NCI-H1092 (cell line): ENCODE data around the gene VPS13C.
"Not testable (repeated sequence)": the region's sequence is repeated elsewhere in the genome, so short reads cannot be mapped to it uniquely, and the experiment has no call there.

Experiments
- DNase-seq: peaks from one replicate; lab custom pipeline; 2025; lab: John Stamatoyannopoulos, UW

The VPS13C gene

DNA sequence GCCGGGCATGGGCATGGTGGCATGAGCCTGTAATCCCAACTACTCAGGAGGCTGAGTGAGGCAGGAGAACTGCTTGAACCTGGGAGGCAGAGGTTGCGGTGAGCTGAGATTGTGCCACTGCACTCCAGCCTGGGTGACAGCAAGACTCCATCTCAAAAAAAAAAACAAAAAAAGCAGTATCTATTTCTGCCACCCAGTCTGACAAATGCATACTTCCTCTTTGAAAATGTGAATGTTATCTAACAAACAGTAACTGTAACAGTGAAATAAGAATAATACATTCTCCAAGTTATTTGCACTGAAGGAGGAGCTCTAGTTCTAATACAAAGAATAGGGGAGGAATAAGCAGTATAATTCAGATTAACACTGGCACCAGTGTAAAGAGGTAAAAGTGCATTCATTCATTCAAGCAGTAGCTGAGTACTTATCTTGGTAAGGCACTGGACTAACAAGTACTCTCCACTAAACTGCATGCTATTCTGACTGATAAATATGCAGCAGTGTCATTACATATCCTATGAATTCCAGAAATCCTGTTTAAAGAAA is 12.9 kb downstream of the VPS13C start:
- no peak for DNase-seq

DNA sequence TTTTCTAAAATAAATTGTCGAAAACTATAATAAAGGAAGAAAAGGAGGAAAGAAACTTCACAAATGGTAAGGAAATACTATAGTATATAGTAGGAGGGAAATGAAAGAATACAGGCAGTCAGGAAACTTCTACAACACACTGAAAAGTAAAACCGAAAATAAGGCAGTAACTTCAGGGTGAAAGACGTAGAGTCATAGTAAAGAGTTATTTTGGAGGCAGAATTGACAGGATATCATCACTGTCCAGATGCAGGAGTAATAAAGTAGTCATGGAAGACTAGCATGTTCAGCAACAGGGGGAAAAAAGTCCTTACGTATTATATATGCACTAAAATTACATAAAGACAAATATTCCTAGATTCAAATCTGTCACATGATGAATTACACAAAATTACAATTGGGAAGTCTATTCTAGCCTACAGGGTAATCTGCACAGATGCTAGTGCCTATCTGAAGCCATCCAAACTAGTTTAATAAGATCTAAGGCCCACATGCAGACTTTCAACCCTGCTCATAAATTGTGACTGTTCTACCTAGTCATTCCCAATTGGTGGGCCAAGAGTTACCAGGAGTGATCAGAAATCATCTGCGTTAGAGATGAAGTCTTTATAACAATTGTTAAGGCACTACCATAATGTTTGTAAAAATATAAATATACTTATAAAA is 14.0 kb downstream of the VPS13C start:
- no peak for DNase-seq

DNA sequence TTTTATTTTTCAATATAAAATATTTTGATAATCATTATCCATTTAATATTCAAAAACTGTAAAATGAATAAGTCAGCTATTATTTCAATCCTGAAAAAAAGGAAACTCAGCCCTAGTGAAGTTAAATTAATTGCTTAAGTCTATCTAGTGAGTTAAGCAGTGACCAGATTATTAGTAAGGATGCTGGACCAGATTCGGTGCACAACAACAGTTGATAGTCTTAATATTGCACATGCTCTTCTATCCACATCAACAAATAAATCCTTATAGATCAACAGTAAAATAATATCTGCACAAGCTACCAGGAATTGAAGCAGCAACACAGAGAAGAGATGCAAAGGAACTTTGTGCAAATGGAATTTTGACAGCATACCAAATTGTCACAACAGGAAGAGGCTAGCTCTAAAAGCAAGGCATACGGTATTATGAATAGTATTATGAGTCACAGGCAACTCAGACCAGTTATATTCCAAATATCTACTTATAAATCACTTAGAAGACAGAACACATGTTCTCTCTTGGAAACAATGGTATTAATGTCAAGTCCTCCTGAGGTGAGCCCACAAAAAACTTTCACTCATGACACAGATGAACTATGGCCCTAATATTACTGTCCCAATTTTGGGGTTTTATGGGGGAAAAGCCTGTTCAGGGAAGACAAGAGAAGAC is 24.9 kb downstream of the VPS13C start:
- DNase-seq = no peak

DNA sequence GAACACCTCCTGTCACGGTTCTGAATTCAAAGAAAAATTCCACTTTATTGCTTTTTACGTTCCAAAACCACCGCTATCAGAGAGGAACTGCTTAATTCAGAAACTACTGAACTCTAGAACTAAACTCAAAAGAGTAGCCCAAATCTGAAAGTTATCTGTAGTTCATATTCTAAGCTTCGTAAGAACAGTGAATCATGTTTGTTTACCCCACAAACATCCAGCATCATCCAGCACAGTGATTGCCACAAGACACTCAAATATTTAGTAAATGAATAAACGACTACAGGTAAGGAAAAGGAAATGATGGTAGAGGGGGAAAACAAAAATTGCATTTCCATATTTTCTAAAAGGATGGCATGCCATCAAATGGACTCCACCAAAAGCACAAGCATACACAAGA is 32.3 kb downstream of the VPS13C start:
- DNase-seq = no peak

DNA sequence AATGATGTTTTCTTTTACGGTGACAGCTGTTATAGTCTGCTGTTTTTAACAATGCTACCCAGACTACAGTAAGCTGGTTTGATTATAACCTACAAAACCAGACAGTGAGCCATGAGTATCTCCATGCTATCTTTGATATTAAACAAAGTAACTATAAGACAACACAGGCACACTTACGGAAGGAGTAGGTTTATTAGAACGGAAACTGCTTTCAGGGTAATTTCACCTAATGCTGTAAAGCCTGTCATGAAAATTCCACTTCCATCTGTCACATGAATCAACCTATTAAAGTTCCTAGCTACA is 33.0 kb downstream of the VPS13C start:
- no peak for DNase-seq

DNA sequence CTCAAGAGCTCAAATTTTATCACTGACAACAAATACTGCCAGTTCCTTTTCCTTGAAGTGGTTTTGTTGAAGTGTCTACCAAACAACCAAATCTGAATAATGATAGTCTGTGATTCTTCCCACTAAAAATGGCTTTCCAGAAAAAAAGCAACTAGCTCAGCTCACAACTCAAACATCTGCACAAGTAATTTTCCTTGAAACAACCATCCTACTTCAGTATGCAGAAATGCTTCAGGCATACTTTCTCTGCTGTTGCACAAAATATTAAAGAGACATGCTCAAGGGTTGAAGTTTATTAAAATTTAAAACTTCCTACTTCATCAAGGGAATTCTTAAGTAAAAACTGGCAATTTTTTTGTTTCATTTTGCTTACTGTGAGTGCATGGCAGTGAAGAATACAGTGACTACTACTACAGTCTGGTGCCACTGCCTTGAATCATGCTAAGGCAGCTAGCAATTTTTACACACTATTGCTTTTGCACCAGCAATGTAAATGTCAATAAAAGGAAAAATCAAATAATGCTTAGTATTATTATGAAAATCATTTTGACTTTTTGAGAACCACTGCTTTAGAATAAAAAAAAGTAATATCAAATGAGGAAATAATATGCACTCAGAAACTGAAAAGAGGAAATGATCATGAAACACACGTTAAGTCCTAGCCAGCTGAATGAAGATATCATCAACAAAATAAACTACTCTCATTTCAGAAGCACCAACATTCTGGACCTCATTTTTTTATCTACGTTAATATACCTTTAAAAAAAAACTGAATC is 33.6 kb downstream of the VPS13C start:
- no peak for DNase-seq

DNA sequence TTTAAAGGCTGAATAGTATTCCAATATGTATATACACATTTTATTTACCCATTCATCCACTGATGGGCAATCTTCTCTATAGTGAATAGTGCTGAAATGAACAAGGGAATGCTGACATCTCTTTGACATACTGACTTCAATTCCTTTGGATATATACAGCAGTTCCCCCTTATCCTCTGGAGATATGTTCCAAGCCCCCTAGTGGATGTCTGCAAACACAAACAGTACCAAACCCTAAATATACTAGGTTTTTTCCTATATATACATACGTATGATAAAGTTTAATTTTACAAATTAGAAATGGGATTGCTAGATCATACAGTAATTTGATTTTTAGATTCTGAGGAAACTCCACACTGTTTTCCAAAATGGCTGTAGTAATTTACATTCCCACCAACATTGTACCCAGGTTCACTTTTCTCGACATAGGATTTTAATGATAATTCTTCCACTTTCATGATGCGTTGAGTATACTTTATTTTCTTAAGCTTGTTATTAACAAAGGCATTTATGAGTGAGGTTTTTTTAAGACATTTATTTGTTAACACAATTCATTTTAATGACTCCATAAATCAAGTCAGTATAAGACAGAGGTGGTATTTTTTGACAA is 38.2 kb downstream of the VPS13C start:
- no peak for DNase-seq

DNA sequence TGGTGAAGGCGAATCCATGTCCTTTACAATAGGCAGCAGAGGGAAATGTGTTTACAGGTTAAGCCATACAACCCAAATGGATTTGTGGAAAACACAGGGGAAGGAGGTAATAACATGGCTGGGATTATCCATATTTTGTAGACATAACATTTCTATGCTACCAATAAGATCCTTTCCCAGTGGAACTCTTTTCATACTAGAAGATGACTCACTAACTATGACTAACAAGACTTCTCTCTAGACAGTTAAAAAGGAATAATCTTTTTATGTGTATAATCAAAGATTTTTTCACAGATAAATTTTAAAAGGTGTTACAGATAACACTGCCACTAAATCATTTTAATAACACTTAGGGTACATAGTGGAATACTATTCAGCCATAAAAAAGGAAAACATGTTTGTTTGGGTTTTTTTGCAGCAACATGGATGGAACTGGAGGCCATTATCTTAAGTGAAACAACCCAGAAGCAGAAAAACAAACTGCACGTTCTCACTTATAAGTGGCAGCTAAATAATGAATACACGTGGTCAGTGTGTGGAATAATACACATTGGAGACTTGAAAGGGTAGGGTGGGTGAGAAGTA is 39.6 kb downstream of the VPS13C start:
- no peak for DNase-seq

DNA sequence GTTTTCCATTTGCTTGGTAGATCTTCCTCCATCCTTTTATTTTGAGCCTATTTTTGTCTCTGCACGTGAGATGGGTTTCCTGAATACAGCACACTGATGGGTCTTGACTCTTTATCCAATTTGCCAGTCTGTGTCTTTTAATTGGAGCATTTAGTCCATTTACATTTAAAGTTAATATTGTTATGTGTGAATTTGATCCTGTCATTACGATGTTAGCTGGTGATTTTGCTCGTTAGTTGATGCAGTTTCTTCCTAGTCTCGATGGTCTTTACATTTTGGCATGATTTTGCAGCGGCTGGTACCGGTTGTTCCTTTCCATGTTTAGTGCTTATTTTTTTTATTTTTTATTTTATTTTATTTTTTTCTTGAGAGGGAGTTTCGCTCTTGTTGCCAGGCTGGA is 54.9 kb downstream of the VPS13C start:
- not testable (repeated sequence) for DNase-seq

DNA sequence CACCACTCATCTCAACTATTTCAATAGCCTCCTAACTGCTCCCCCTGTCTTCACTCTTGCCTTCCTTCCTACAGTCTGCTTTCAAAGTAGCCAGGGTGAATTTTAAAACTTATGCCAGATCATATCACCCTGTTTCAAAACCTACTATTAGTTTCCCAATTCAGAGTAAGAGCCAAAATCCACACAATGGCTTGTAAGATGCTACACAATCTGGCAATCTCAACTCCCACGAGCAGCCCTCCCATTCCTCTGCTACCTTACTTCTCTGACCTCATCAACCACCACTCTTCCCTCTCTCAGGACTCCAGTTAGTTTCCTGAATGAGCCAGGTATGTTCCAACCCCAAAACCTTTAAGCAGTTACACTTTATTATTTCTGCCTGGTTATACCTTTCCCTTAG is 62.5 kb downstream of the VPS13C start:
- DNase-seq = no peak

DNA sequence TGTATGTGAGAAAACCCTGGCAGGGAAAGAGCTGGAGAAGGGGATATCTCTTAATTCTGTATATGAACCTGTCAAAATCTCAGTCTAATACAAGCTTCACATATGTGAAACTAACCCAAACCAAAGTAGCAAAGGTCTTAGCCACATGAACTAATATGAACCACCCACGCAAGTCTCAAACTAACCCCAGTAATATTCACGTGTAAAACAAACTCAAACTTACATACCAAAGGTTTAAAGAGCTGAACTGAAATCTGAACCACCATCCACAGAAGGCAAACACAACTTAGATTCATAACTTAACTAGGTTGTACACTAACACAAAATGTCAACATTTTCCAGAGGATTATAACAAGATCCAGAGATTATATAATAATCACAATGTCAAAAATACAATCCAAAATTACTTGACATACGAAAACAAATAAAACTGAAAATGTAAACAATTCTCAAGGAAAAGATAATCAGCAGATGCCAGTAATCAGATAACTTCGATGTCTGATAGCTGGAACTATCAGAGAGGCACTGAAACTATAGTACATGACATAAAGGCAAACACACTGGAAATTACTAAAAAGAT is 64.1 kb downstream of the VPS13C start:
- no peak for DNase-seq

DNA sequence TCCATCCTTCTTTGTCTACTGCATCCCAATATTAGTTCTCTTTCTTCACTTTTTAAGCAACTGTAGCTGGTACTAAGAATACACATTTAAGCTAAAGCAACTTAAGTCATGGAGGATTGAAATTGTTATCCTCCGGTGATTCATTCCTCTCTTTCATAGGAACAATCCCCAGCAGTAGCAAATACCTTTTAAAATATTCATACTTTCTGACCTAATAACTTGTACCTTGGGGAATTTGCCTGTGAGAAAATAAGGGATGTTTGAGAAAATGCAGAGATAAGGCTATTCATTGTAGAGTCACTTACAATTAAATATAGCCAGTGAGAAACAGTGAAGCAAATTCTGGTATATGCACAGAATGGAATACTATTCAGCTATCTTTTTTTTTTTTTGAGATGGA is 66.0 kb downstream of the VPS13C start:
- DNase-seq = no peak

DNA sequence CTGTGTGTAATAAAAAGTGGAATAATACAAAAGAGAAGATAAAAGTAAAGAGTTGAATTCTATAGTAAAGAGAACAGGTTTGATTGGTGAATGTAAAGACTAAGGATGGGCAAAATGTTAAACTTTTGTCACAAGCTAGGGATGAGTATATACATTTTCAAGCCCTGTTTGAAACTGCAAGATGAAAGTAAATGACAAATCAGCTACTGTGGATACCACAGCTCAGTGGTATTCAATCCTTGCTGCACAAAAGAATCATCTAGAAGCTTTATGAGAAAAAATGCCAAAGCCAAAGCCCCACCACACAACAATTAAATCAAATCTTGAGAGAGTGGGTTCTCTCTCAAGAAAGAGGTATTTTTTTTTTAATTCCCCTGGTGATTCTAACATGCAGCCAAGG is 67.7 kb downstream of the VPS13C start:
- DNase-seq = no peak

DNA sequence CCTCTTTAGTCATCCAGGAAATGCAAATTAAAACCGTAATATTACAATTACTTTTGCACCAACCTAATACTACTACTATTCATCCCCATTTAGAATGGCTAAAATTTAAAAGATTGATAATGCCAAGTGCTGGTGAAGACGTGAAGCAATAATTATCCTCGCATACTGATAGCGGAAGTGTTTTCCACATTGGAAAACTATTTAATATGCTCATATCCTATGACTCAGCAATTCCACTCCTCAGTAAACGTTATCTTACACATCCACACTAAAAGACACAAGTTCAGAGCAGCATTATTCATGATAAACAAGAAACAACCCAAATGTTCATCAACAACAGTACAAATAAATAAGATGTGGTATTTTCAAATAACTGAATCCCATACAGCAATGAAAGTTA is 70.6 kb downstream of the VPS13C start:
- no peak for DNase-seq

DNA sequence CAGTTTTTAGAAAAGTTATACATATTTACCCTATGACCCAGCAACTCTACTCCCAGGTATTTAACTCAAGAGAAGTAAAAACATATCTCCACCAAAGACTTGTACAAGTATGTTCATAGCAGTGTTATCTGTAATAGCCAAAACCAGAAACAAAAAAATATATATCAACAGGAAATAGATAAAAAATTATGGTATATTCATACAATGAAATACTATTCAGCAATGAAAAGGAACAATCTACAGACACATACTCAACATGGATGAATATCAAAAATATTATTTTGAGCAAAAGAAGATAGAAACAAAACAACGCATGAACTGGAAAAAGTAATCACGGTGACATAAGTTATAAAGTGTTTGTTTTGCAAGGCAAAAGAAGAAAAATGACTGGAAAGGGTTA is 72.4 kb downstream of the VPS13C start:
- DNase-seq = no peak

DNA sequence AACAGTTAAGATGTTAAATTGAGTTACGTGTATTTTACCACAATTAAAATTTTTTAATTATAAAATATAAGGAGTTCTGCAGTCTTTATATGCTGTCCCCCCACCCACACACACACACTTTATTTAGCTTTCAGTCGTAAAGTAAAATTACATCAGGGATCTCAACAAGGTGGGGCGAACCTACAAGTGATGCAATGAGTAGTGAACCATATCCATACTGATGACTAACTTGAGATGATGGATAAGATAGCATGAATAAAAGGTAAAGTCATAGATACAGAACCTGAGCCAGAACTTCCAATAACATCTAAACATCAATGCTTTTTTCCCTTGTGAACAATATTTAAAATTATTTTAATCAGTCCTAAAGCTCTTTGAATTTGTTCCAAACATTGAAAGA is 77.2 kb downstream of the VPS13C start:
- no peak for DNase-seq

DNA sequence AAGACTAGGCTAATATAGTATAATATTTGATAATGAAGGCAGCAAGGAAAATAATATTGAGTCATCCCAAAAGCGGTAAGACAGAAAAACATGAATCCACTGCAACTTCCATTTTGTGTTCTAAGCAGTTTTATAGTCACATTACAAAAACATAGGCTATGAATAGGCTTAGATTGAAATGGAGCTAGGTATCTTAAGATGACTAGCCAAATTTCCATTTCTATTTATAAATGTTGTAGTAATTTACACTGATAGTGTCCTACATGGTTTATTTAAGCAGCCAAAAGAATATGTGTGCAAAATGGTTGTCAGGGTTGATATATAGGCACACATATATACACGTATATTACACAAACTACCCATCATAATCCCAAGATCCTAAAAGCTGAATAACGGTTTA is 82.0 kb downstream of the VPS13C start:
- DNase-seq = no peak

DNA sequence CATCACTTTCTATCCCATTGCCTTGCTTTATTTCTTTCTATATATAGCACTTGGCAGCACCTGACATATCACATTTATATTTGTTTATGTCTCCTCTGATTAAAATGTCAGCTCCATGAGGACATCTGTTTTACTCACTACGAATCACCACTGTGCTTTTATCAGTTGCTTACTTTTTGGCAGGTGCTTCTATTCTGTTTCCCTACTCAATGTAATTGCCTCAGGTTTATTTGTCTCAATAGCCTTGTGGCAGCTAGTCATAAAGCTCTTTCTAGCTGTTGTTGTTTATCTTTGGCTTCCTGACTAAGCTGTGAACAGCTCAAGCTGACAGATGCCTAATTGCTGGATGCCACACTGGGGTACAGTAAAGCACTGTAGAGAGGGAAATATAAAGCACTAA is 85.5 kb downstream of the VPS13C start:
- DNase-seq = peak; percentile 8

DNA sequence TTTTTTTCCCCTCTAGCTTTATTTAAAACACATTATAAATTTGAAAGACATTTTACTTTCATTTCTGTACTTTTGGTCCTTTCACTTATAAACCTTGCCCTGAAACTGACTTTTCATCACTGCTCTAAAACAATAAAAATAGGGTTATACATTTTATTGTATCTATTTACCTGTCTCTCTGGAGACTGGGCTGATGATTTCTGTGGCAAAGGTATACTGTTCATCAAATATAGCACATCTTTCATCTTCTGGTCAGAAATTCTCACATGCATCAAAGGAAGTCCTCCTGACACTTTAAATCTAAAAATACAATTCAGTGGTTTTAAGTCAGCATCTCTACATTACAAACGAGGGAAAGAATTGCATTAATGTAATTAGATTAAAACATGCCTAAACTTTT is 86.1 kb downstream of the VPS13C start:
- DNase-seq = no peak

DNA sequence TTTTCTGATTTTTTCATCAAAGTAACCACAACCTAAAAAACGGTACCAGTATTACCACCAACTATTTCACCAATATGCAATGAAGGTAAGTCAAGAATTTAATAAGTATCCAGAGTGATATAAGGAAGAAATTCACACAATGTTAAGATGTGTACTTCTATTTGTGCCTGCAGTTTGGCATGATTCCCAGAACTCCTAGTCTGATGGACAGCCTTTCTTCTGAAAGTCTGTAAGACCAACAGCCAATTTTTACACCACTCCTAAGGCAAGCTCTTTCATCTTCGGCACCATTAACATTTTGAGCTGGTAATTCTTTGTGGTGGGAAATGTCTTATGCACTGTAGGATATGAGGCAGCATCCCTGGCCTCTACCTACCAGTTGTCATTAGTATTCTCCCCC is 108.3 kb downstream of the VPS13C start:
- no peak for DNase-seq

DNA sequence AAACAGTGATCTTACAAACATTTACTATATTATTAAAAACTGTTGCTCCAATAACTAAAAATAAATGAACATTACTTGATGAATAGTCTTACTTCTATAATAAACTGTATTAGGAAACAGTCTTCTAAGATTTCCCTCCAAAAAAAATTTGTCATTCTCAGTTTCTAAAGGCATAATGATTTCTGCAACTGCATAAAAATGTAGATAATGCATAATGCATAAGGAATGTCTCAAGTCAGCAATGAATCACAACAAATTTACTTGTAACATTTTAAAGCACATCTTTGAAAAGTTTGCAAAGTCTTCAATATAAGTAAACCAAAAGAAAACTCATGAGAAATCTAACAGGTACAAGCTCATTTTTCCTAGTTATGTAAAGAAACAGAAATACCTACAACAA is 113.5 kb downstream of the VPS13C start:
- DNase-seq = no peak

DNA sequence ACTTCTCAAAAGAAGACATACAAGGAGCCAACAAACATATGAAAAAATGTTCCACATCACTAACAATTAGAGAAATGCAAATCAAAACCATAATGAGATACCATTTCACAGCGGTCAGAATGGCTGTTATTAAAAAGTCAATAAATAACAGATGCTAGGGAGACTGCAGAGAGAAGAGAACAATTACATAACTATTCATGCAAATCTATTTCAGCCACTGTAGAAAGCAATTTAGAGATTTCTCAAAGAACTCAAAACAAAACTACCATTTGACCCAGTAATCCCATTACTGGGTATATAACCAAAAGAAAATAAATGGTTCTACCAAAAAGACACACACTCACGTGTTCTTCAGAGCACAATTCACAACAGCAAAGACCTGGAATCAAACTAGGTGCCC is 116.3 kb downstream of the VPS13C start:
- no peak for DNase-seq
